GM18867 (cell line): ENCODE results near the gene PA2G4.
A peak's percentile ranks its signal among the peaks of the same experiment; 100 is the strongest.
"Not testable (repeated sequence)": the region's sequence is repeated elsewhere in the genome, so short reads cannot be mapped to it uniquely, and the experiment has no call there.

Source experiments
- ATAC-seq: cut with Tn5 transposase; IDR thresholded peaks from one replicate; pipeline ENCODE4 v1.9.1; 2021; ENCODE audit warnings: mild to moderate bottlenecking, moderate library complexity; ENCODE audit not compliant: unreplicated experiment

Gene PA2G4

GRCh38 chr12:56152756-56153677 lies 48.7 kb downstream of the PA2G4 start:
- no peak for ATAC-seq

GRCh38 chr12:56153678-56154065 lies 49.3 kb downstream of the PA2G4 start:
- ATAC-seq, result no peak

DNA sequence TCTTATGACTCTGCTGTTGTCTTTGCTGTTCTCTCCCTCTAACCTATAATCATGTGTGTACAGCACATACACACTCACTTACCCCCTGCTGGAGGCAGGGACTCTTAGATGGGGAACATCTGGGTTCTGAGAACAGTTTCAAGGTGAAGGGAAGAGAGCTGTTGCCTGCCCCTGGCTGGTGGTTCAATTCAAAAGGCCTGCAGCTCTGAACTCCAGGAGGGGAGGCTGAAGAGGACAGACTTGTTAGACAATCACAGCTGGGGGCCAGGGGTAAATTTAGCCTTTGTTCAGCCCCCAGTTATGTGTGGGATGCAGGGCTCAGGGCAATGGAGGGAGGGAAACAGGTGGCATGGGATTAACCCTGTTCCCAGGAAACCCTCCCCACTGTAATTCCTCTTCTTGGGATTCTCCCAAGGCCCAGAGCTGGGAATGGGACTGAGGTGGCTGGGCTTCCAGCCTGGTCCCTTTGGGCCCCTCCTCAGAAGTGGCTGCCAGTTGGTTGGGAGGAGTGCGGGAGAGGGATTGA lies 50.0 kb downstream of the PA2G4 start:
- no peak for ATAC-seq

- no peak for ATAC-seq
Observed at GRCh38 chr12:56154818-56155217, 50.5 kb downstream of the PA2G4 start.

GRCh38 chr12:56155256-56155845 lies 51.0 kb downstream of the PA2G4 start:
- no peak for ATAC-seq

DNA sequence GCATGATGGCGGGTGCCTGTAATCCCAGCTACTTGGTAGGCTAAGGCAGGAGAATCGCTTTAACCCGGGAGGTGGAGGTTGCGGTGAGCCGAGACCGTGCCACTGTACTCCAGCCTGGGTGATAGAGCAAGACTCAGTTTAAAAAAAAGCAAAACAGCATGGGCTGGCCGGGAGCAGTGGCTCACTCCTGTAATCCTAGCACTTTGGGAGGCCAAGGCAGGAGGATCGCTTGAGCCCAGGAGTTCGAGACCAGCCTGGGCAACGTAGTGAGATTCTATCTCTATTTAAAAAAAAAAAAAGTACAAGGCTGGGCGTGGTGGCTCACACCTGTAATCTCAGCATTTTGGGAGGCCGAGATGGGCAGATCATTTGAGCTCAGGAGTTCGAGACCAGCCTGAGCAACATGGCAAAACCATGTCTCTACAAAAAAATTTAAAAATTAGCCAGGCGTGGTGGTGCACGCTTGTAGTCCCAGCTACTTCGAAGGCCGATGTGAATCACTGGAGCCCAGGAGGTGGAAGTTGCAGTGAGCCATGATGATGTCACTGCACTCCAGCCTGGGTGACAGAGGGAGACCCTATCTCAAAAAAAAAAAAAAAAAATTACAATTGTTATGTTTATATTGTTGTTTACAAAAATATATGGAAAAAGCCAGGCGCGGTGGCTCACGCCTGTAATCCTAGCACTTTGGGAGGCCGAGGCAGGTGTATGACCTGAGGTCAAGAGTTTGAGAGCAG lies 52.3 kb downstream of the PA2G4 start:
- not testable (repeated sequence) for ATAC-seq

DNA sequence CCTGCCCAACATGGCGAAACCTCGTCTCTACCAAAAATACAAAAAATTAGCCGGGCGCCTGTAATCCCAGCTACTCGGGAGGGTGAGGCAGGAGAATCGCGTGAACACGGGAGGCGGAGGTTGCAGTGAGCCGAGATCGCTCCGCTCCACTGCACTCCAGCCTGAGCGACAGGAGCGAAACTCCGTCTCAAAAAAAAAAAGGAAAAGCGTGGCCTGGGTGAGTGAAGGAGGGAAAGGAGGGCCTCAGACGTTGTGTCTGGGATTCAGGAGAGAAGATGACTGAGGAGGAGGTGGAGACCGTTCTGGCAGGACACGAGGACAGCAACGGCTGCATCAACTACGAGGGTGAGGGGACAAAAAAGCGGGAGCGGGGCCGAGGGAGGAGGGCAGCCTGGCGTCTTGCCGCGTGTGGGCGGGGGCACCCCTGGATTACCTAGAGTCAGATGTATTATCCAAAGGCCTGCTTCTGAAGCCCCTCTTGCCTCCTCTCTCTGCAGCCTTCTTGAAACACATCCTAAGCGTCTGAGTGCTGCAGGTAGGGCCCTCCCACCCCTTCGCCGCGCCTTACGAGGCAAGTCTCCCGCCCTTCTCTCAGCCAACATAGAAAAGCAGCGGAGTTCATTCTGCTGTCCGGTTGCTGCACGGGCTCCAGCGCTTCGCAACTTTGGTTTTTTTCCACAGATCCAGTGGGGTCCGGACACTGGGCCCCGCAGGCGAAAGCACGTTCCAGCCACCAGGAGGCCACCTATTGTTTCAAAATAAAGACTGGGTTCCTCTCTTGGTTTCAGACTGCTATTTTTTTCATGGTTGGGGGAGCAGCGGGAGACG lies 53.1 kb downstream of the PA2G4 start:
- peak; percentile 31 for ATAC-seq

GRCh38 chr12:56158029-56158925 lies 53.9 kb downstream of the PA2G4 start, which contains the start of gene MYL6:
MYL6 (plus strand) TSS chr12:56158359; CDS start chr12:56158402, 43 bp downstream.
- ATAC-seq, result peak; percentile 83

- no peak for ATAC-seq
Observed at GRCh38 chr12:56158926-56159461, 54.6 kb downstream of the PA2G4 start.

- no peak for ATAC-seq
Observed at GRCh38 chr12:56159482-56160192, 55.3 kb downstream of the PA2G4 start.

DNA sequence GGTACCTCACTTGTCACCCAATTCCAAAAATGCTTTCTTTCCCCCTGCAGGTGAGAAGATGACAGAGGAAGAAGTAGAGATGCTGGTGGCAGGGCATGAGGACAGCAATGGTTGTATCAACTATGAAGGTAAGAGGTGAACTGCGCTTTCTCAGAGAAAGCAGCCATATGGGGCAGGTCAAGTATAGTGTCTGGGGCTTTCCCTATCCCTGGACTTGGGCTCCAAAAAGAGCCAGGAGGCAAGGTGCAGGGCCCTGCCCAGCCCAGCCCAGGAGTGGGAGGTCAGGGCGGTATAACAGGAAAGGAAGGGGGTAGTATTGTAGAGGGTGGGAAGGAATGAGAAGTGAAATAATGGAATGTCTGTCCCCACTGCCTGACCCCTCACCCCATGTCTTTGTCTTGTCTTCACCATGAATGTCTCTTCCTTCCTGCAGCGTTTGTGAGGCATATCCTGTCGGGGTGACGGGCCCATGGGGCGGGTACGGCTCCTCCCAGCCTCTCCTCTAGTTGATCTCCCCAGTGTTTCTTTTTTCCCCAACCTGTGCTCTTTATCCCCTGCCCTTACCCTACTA lies 55.9 kb downstream of the PA2G4 start:
- ATAC-seq, result no peak

DNA sequence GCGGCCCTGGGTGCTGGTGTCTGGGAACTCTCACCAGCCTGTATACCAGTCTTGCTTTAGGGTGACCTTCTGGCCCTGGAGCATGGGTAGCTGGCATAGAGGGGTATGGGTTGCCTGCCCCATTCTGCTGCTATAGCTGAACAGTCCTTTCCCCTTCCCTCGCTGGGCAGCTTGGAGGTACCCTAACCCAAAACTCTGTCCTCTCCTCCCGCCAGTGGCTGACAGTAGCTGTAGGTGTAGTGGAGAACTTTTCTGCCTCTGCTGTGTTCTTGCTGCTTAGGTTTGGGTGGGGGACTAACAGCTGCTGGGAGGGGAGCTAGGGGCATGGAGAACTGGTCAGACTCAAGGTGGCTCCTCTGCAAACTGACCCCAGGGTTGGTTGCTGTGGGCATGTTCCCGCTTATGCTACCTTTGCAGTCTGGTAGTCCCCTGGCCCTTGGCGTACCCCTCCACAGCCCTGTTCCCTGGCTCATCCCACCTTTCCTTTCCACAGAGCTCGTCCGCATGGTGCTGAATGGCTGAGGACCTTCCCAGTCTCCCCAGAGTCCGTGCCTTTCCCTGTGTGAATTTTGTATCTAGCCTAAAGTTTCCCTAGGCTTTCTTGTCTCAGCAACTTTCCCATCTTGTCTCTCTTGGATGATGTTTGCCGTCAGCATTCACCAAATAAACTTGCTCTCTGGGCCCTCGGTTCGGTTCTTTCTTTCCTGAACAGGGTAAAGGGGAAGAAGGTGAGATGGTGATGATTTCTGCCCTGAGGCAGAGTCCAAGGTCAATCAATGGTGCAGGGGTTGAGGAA lies 56.7 kb downstream of the PA2G4 start:
- no peak for ATAC-seq

GRCh38 chr12:56161690-56162351 lies 57.5 kb downstream of the PA2G4 start:
- no peak for ATAC-seq

GRCh38 chr12:56162468-56163290 lies 58.3 kb downstream of the PA2G4 start:
- ATAC-seq, result no peak
